Measurements from ENCODE around the gene EGFR.

EGFR gene

GRCh38 chr7:55086413-55087201, 67.8 kb downstream of the EGFR start:
- Histone ChIP-seq H3K27ac (ENCODE audit: low read depth, low read length) (no peak overlapping the region), H3F3A (ENCODE audit: insufficient read depth) (no peaks in the 10 kb centered on the region), H3K9ac (ENCODE audit: low read length) (no peak overlapping the region), H3K27me3 (ENCODE audit: low read length) (no peaks in the 10 kb centered on the region), H3K36me3 (ENCODE audit: low read length) (no peaks in the 10 kb centered on the region), H3K4me3 (ENCODE audit: insufficient read depth, low read length, poor library complexity, severe bottlenecking) (no peak overlapping the region), H2AFZ (ENCODE audit: low read depth, low read length, severe bottlenecking) (no peak overlapping the region), H3K79me2 (ENCODE audit: insufficient read depth, low read length) (no peaks in the 10 kb centered on the region), H3K9me2 (replicated peaks; ENCODE audit: insufficient read depth, low read length) (no peaks in the 10 kb centered on the region), H4K20me1 (ENCODE audit: low read depth, low read length) (no peaks in the 10 kb centered on the region), H3K4me2 (ENCODE audit: low read depth, low read length, poor library complexity, severe bottlenecking) (no peak overlapping the region), H3K9me3 (ENCODE audit: insufficient read depth, low read length) (no peaks in the 10 kb centered on the region)
- TF ChIP-seq CTCF (IDR thresholded peaks at IDR 0.05; ENCODE audit: insufficient read depth, low read length, poor library complexity, severe bottlenecking) (no peak), EZH2phosphoT487 (conservative IDR thresholded peaks at IDR 0.05; ENCODE audit: low read length) (no peak)

GRCh38 chr7:55087521-55087961, 68.7 kb downstream of the EGFR start:
- TF ChIP-seq CTCF (IDR thresholded peaks at IDR 0.05; ENCODE audit: insufficient read depth, low read length, poor library complexity, severe bottlenecking) (no peak), EZH2phosphoT487 (conservative IDR thresholded peaks at IDR 0.05; ENCODE audit: low read length) (no peak)
- Histone ChIP-seq H2AFZ (ENCODE audit: low read depth, low read length, severe bottlenecking) (no peak overlapping the region), H3K36me3 (ENCODE audit: low read length) (no peaks in the 10 kb centered on the region), H3K9me2 (replicated peaks; ENCODE audit: insufficient read depth, low read length) (no peaks in the 10 kb centered on the region), H3K9ac (ENCODE audit: low read length) (no peak overlapping the region), H3K27ac (ENCODE audit: low read depth, low read length) (no peak overlapping the region), H3K9me3 (ENCODE audit: insufficient read depth, low read length) (no peaks in the 10 kb centered on the region), H3K4me3 (ENCODE audit: insufficient read depth, low read length, poor library complexity, severe bottlenecking) (no peak overlapping the region), H4K20me1 (ENCODE audit: low read depth, low read length) (no peaks in the 10 kb centered on the region), H3F3A (ENCODE audit: insufficient read depth) (no peaks in the 10 kb centered on the region), H3K79me2 (ENCODE audit: insufficient read depth, low read length) (no peaks in the 10 kb centered on the region), H3K4me2 (ENCODE audit: low read depth, low read length, poor library complexity, severe bottlenecking) (no peak overlapping the region), H3K27me3 (ENCODE audit: low read length) (no peaks in the 10 kb centered on the region)

- no peak overlapping the region for H3K27ac ChIP-seq (ENCODE audit: low read depth, low read length)
- no peak for TF ChIP-seq EZH2phosphoT487 (conservative IDR thresholded peaks at IDR 0.05; ENCODE audit: low read length)
- no peak for TF ChIP-seq CTCF (IDR thresholded peaks at IDR 0.05; ENCODE audit: insufficient read depth, low read length, poor library complexity, severe bottlenecking)
- H3K4me3 ChIP-seq (ENCODE audit: insufficient read depth, low read length, poor library complexity, severe bottlenecking) = no peak overlapping the region
- H4K20me1 ChIP-seq (ENCODE audit: low read depth, low read length) = no peaks in the 10 kb centered on the region
- no peak overlapping the region for H3K4me2 ChIP-seq (ENCODE audit: low read depth, low read length, poor library complexity, severe bottlenecking)
- H3K9ac ChIP-seq (ENCODE audit: low read length) = no peak overlapping the region
- no peaks in the 10 kb centered on the region for H3K27me3 ChIP-seq (ENCODE audit: low read length)
- H3K36me3 ChIP-seq (ENCODE audit: low read length) = no peaks in the 10 kb centered on the region
- H2AFZ ChIP-seq (ENCODE audit: low read depth, low read length, severe bottlenecking) = no peak overlapping the region
- no peaks in the 10 kb centered on the region for H3K79me2 ChIP-seq (ENCODE audit: insufficient read depth, low read length)
- H3K9me2 ChIP-seq (replicated peaks; ENCODE audit: insufficient read depth, low read length) = no peaks in the 10 kb centered on the region
- no peaks in the 10 kb centered on the region for H3F3A ChIP-seq (ENCODE audit: insufficient read depth)
- H3K9me3 ChIP-seq (ENCODE audit: insufficient read depth, low read length) = no peaks in the 10 kb centered on the region
Measured at GRCh38 chr7:55088107-55088506, 69.3 kb downstream of the EGFR start.
